A549 (cell line): ENCODE results near the gene KRT36. TPM values are rescaled to one million over a fixed set of nuclear protein-coding genes. Genes with fewer than 3 reads are reported as not detected.
A peak's percentile ranks its signal among the peaks of the same experiment; 100 is the strongest.

ENCODE experiments used
- ATAC-seq, 2 experiments: fragments of 200-7000 bp in 1 of 2; fragments of >200 bp in 1 of 2; cut with Nextera tagmentation in 1 of 2; cut with Tn5 transposase in 1 of 2; 3 replicates each; pipeline versions ENCODE4 v1.8.0 to v1.9.1; 2018 to 2020; ENCODE audit warnings: mild to moderate bottlenecking in 1 of 2, moderate library complexity in 1 of 2
- CTCF ChIA-PET: fragments of 300-600 bp; sonication (Branson Sonifier 250); formaldehyde crosslinking; extraction: SDS; loops from one replicate; lab custom pipeline; 2021; ENCODE audit warnings: antibody characterized with exemption, inconsistent platforms; lab: Yijun Ruan, JAX
- POLR2A ChIA-PET: fragments of 350-600 bp; formaldehyde crosslinking; extraction: SDS; loops from one replicate; lab custom pipeline; 2021; ENCODE audit warnings: antibody characterized with exemption, inconsistent platforms; lab: Yijun Ruan, JAX
- DNase-seq, 2 experiments: peaks; one replicate each; pipeline versions ENCODE4 v3.0.0 to v3.0.0-alpha.2; 2011 to 2016; ENCODE audit warnings: low read depth in 1 of 2, low spot score in 1 of 2
- FAIRE-seq: peaks from 2 replicates; lab custom pipeline; 2011; peaks lifted over from hg19 to GRCh38; lab: Jason Lieb, UNC
- H3K27ac ChIP-seq, 2 experiments: fragments of >200 bp; sonication (Bioruptor Twin); formaldehyde crosslinking; 3 replicates each; pipeline ENCODE4 v1.5.1; 2016 to 2017
- H3K4me1 ChIP-seq: fragments of >200 bp; sonication (Bioruptor Twin); formaldehyde crosslinking; 3 replicates; pipeline ENCODE4 v1.6.1; 2016
- H3K4me2 ChIP-seq: fragments of >200 bp; sonication (Bioruptor Twin); formaldehyde crosslinking; 3 replicates; pipeline ENCODE4 v1.6.1; 2016
- H3K4me3 ChIP-seq: fragments of >200 bp; sonication (Bioruptor Twin); formaldehyde crosslinking; 3 replicates; pipeline ENCODE4 v1.5.1; 2016
- H3K9me3 ChIP-seq: fragments of >200 bp; sonication (Bioruptor Twin); formaldehyde crosslinking; 3 replicates; pipeline ENCODE4 v1.6.1; 2016
- BHLHE40 ChIP-seq: IDR thresholded peaks from 2 replicates; pipeline ENCODE4 v1.6.1; 2012; ENCODE audit warnings: low read depth, low read length, inconsistent platforms
- CBX8 ChIP-seq: fragments of 200-600 bp; sonication (generic); IDR thresholded peaks from 2 replicates; pipeline ENCODE4 v1.6.1; 2016
- CTCF ChIP-seq: fragments of >200 bp; sonication (Bioruptor Twin); formaldehyde crosslinking; IDR thresholded peaks from 3 replicates; pipeline ENCODE4 v1.5.1; 2016
- EHMT2 ChIP-seq: fragments of 200-600 bp; sonication (generic); IDR thresholded peaks from 2 replicates; pipeline ENCODE4 v1.6.1; 2016; ENCODE audit warnings: antibody characterized with exemption, low read depth, mild to moderate bottlenecking, moderate library complexity
- ELK1 ChIP-seq: fragments of 150-350 bp; IDR thresholded peaks from 2 replicates; pipeline ENCODE4 v1.6.1; 2014; ENCODE audit warnings: low read depth, mild to moderate bottlenecking, low read length
- FOSL2 ChIP-seq, 2 experiments: fragments of 450-650 bp in 1 of 2; fragments of >200 bp in 1 of 2; sonication (Bioruptor Twin) in 1 of 2; formaldehyde crosslinking; IDR thresholded peaks; 2 replicates each; pipeline versions ENCODE4 v1.5.0 to v1.6.1; 2016 to 2020; ENCODE audit warnings: mild to moderate bottlenecking in 1 of 2, moderate library complexity in 1 of 2
- GATA3 ChIP-seq: IDR thresholded peaks from 2 replicates; pipeline ENCODE4 v1.6.1; 2012; ENCODE audit warnings: borderline replicate concordance
- HES2 ChIP-seq: fragments of >200 bp; sonication (Bioruptor Twin); formaldehyde crosslinking; IDR thresholded peaks from 2 replicates; pipeline ENCODE4 v1.6.1; 2016
- JUNB ChIP-seq: fragments of >200 bp; sonication (Bioruptor Twin); formaldehyde crosslinking; IDR thresholded peaks from 2 replicates; pipeline ENCODE4 v1.6.1; 2016
- KDM1A ChIP-seq: fragments of 200-600 bp; sonication (generic); IDR thresholded peaks from 2 replicates; pipeline ENCODE4 v1.6.1; 2016; ENCODE audit warnings: low read depth, mild to moderate bottlenecking
- KDM5A ChIP-seq: fragments of 200-600 bp; sonication (generic); IDR thresholded peaks from 2 replicates; pipeline ENCODE4 v1.6.1; 2016; ENCODE audit warnings: antibody characterized with exemption, mild to moderate bottlenecking
- MAZ ChIP-seq: fragments of 150-350 bp; IDR thresholded peaks from 2 replicates; pipeline ENCODE4 v1.6.1; 2014; ENCODE audit warnings: antibody characterized with exemption, low read depth, low read length, borderline replicate concordance
- POLR2A ChIP-seq: IDR thresholded peaks from 2 replicates; pipeline ENCODE4 v1.6.1; 2012; ENCODE audit warnings: mild to moderate bottlenecking, low read length
- RAD21 ChIP-seq, 2 experiments: fragments of >200 bp in 1 of 2; sonication (Bioruptor Twin) in 1 of 2; formaldehyde crosslinking in 1 of 2; IDR thresholded peaks in 1 of 2; conservative IDR thresholded peaks in 1 of 2; 2 replicates in 1 of 2; 3 replicates in 1 of 2; pipeline ENCODE4 v1.6.1; 2012 to 2018; ENCODE audit warnings: inconsistent platforms in 1 of 2
- RCOR1 ChIP-seq: fragments of 150-350 bp; IDR thresholded peaks from 2 replicates; pipeline ENCODE4 v1.6.1; 2014; ENCODE audit warnings: antibody characterized with exemption, low read length, low read depth
- REST ChIP-seq: fragments of 200-600 bp; sonication (generic); IDR thresholded peaks from 2 replicates; pipeline ENCODE4 v1.6.1; 2016; ENCODE audit warnings: antibody characterized with exemption, mild to moderate bottlenecking, moderate library complexity
- SREBF2 ChIP-seq: fragments of 450-650 bp; IDR thresholded peaks from 2 replicates; pipeline ENCODE4 v1.6.1; 2014; ENCODE audit warnings: mild to moderate bottlenecking, moderate library complexity
- USF2 ChIP-seq: fragments of 450-650 bp; IDR thresholded peaks from 2 replicates; pipeline ENCODE4 v1.6.1; 2014; ENCODE audit warnings: antibody characterized with exemption
- WGBS: methylation state at CpG from one replicate; pipeline ENCODE4 v1.1.6; 2017; ENCODE audit errors: missing lambda C conversion rate; 5-methylcytosine and 5-hydroxymethylcytosine counted together
- polyA plus RNA-seq, 4 experiments: library from polyadenylated mRNA; depleted of rRNA in 3 of 4; stranded (reverse); fragments of >200 nt; fragmentation: RNase III in 1 of 4; extraction: RNeasy Plus Mini Kit Qiagen cat#74134 plus additional on column Dnase treatment in 1 of 4; gene quantifications; 2 replicates in 3 of 4; 3 replicates in 1 of 4; pipeline ENCODE4 v1.2.3, GENCODE V29; 2011 to 2017

KRT36 gene
- polyA plus RNA-seq, 2 of the 4 experiments (the other 2 are of a cell fraction), result not detected

GRCh38 chr17:41464682-41465081 is 25.0 kb downstream of the KRT36 start:
- peak; percentile 76 to 77; a peak in 5 of 6 replicates for ATAC-seq
- TF ChIP-seq BHLHE40 (no peak), JUNB (0 out of 2 replicates have a peak, but pooled peaks have one; percentile 21), FOSL2 (IDR thresholded peaks at IDR 0.05) (no peak), FOSL2 (CRISPR knock-in tag; IDR thresholded peaks at IDR 0.05) (peak; percentile 18; the same call in 1 of the 2 replicates)
- H3K9me3 ChIP-seq, result peaks cover 19% of the 10 kb centered on the region; the same call in 2 of the 3 replicates
- H3K4me2 ChIP-seq, result peak overlapping the region; percentile 27
- H3K4me3 ChIP-seq, result no peak overlapping the region
- peaks cover 13% of the 10 kb centered on the region for H3K4me1 ChIP-seq
- FAIRE-seq, result no peak
- ChIA-PET CTCF (interaction anchor here (1.3 to 3.7 kb wide), 4 partner anchors 13 to 184 kb away, joined by 3 to 13 read pairs (median 7); partner anchors contain the start of gene KRT38), POLR2A (no interaction called here)
- DNase-seq, result peak; percentile 50 to 79
- WGBS, result 2% methylated on average over 6 of the region's 6 CpGs
- no peak overlapping the region for H3K27ac ChIP-seq

- 93% methylated on average over 11 of the region's 11 CpGs for WGBS
- H3K27ac ChIP-seq, result no peak overlapping the region
- no peak for FAIRE-seq
- peaks cover 13% of the 10 kb centered on the region for H3K4me1 ChIP-seq
- H3K9me3 ChIP-seq, result peaks cover 19% of the 10 kb centered on the region; the same call in 2 of the 3 replicates
- DNase-seq, result no peak
- ChIA-PET CTCF (interaction anchor here (0.7 to 3.7 kb wide), 7 partner anchors 12 to 203 kb away, joined by 3 to 13 read pairs (median 5); partner anchors contain the start of gene KRT38), POLR2A (no interaction called here)
- ATAC-seq, result no peak
- TF ChIP-seq KDM5A, result no peak
- H3K4me3 ChIP-seq, result no peak overlapping the region
- peak overlapping the region; percentile 27; the same call in 2 of the 3 replicates for H3K4me2 ChIP-seq
Measured at GRCh38 chr17:41464173-41464572, 25.5 kb downstream of the KRT36 start.

- no peak for ATAC-seq
- Histone ChIP-seq H3K9me3 (peaks cover 17% of the 10 kb centered on the region; the same call in 2 of the 3 replicates), H3K4me2 (no peak overlapping the region), H3K27ac (no peak overlapping the region), H3K4me1 (peaks cover 13% of the 10 kb centered on the region), H3K4me3 (no peak overlapping the region)
- WGBS, result 91% methylated on average over 8 of the region's 8 CpGs
- POLR2A ChIA-PET, result no interaction called here
- no peak for DNase-seq
- CTCF ChIA-PET, result interaction anchor here (0.7 to 3.7 kb wide), 7 partner anchors 12 to 204 kb away, joined by 3 to 13 read pairs (median 5); partner anchors contain the start of gene KRT38
- no peak for TF ChIP-seq REST
- TF ChIP-seq CBX8, result no peak
- TF ChIP-seq HES2, result no peak
- no peak for TF ChIP-seq POLR2A
- no peak for TF ChIP-seq USF2
- TF ChIP-seq GATA3, result no peak
- no peak for TF ChIP-seq MAZ
- no peak for TF ChIP-seq CTCF
- no peak for TF ChIP-seq KDM1A
- TF ChIP-seq RAD21 (conservative IDR thresholded peaks at IDR 0.05 in 1 of 2, IDR thresholded peaks at IDR 0.05 in 1 of 2), result no peak
- no peak for TF ChIP-seq SREBF2
- TF ChIP-seq EHMT2, result no peak
- TF ChIP-seq ELK1, result no peak
- no peak for TF ChIP-seq RCOR1
- FAIRE-seq, result no peak
Measured at GRCh38 chr17:41463746-41464145, 26.0 kb downstream of the KRT36 start.
